HepG2 (cell line): Measurements from ENCODE around the gene PTCD3. TPM values are rescaled to one million over a fixed set of nuclear protein-coding genes. Genes with fewer than 3 reads are reported as not detected.
A peak's percentile ranks its signal among the peaks of the same experiment; 100 is the strongest.

ENCODE experiments used
- DNMT3B ChIP-seq: conservative IDR thresholded peaks from 2 replicates; pipeline ENCODE4 v1.6.1; 2016; ENCODE audit warnings: missing biosample characterization, control low read depth
- KLF6 ChIP-seq: IDR thresholded peaks from 2 replicates; pipeline ENCODE4 v1.8.0; 2016; ENCODE audit warnings: missing biosample characterization, missing genetic modification reagents
- LCORL ChIP-seq, 2 experiments: fragments of 450-650 bp in 1 of 2; sonication (generic) in 1 of 2; formaldehyde crosslinking in 1 of 2; IDR thresholded peaks; 2 replicates each; pipeline versions ENCODE4 v1.5.0 to v1.6.1; 2017 to 2020; ENCODE audit warnings: antibody characterized with exemption in 1 of 2, missing genetic modification reagents in 1 of 2
- SMAD9 ChIP-seq: sonication (generic); formaldehyde crosslinking; IDR thresholded peaks from 2 replicates; pipeline ENCODE4 v1.5.1; 2020; ENCODE audit warnings: mild to moderate bottlenecking, missing genetic modification reagents
- ZNF746 ChIP-seq: sonication (generic); formaldehyde crosslinking; IDR thresholded peaks from 2 replicates; pipeline ENCODE4 v1.8.0; 2022; ENCODE audit warnings: mild to moderate bottlenecking, missing genetic modification reagents
- polyA plus RNA-seq, 8 experiments: library from polyadenylated mRNA; depleted of rRNA in 3 of 8; stranded (reverse) in 7 of 8; unstranded in 1 of 8; fragments of >200 nt; fragmentation: Illumina TruSeq in 4 of 8; extraction: Trizol in 4 of 8; gene quantifications; 2 replicates each; pipeline versions ENCODE4 v1.2.1 to v1.2.3, GENCODE V29; 2011 to 2016; ENCODE audit warnings: low read depth in 4 of 8, missing spikeins in 1 of 8, mixed read lengths in 1 of 8; ENCODE audit not compliant: insufficient read depth in 1 of 8
- total RNA-seq, 5 experiments: library from RNA; depleted of rRNA; stranded (reverse); fragments of >200 nt; fragmentation: Illumina TruSeq; extraction: Trizol; gene quantifications; 2 replicates each; pipeline ENCODE4 v1.2.3, GENCODE V29; 2016; ENCODE audit warnings: low read depth in 1 of 5
- TF ChIP-seq, protein P1 (sequence below): IDR thresholded peaks from 2 replicates; pipeline ENCODE4 v1.6.1; 2012; ENCODE audit warnings: inconsistent platforms
- TF ChIP-seq, protein P2 (sequence below): sonication (generic); formaldehyde crosslinking; IDR thresholded peaks from 2 replicates; pipeline ENCODE4 v1.9.0; 2022; ENCODE audit warnings: missing genetic modification reagents, mild to moderate bottlenecking, borderline replicate concordance
- TF ChIP-seq, protein P3 (sequence below): sonication (generic); formaldehyde crosslinking; IDR thresholded peaks from 2 replicates; pipeline ENCODE4 v1.4.0; 2020; ENCODE audit warnings: missing genetic modification reagents
- TF ChIP-seq, protein P4 (sequence below): sonication (generic); formaldehyde crosslinking; IDR thresholded peaks from 2 replicates; pipeline ENCODE4 v1.5.0; 2020; ENCODE audit warnings: missing genetic modification reagents
- TF ChIP-seq, protein P5 (sequence below): sonication (generic); formaldehyde crosslinking; IDR thresholded peaks from 2 replicates; pipeline ENCODE4 v1.4.0; 2020; ENCODE audit warnings: mild to moderate bottlenecking, missing genetic modification reagents, borderline replicate concordance

The PTCD3 gene
- total and polyA plus RNA-seq, 2 of the 13 experiments (the other 11 are each of a cell fraction or from before 2014, with no cell fraction given), result 124 to 309 TPM

DNA sequence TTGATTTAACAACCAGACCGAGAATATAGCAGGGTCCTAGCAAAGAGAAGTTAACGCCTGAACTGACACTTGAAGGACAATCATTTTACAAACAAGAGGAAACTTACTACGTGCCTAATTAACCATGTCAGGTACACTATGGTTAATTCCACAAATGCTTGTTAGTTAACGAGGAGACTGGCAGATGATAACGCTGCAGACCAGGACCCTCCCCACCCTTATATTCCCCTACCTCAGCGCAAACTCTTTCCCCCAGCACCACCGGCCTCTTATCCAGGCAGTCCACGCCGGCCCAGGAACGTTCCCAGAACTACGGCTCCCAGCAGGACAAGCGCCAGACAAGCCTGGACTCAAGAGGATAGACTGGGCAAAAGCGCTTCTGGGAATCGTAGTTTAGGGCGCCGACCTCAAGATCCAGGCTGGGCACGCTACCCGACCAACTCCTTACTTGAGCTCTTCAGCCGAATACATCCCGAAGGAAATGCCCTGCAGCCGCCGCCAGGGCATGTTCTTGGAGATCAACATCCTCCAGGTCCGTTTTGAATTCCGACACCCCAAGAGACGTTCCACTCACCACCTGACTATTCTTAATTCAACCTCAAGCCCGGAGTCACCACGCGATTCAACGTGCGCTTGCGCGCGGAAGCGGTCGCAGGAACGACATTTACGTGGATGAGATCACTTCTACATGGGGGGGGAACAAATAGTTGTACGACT lies 625 bp upstream of the PTCD3 start, which contains the start of gene POLR1A (continued):
- TF ChIP-seq, protein P1, sequence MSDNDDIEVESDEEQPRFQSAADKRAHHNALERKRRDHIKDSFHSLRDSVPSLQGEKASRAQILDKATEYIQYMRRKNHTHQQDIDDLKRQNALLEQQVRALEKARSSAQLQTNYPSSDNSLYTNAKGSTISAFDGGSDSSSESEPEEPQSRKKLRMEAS, result no peak; the same call in none of the 2 replicates
- TF ChIP-seq, protein P2, sequence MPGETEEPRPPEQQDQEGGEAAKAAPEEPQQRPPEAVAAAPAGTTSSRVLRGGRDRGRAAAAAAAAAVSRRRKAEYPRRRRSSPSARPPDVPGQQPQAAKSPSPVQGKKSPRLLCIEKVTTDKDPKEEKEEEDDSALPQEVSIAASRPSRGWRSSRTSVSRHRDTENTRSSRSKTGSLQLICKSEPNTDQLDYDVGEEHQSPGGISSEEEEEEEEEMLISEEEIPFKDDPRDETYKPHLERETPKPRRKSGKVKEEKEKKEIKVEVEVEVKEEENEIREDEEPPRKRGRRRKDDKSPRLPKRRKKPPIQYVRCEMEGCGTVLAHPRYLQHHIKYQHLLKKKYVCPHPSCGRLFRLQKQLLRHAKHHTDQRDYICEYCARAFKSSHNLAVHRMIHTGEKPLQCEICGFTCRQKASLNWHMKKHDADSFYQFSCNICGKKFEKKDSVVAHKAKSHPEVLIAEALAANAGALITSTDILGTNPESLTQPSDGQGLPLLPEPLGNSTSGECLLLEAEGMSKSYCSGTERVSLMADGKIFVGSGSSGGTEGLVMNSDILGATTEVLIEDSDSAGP (CRISPR knock-in tag), result no peak
- TF ChIP-seq DNMT3B (CRISPR knock-in tag) (no peak), KLF6 (CRISPR knock-in tag) (0 out of 2 replicates have a peak, but pooled peaks have one; percentile 19), SMAD9 (no peak), ZNF746 (CRISPR knock-in tag) (no peak), LCORL (IDR thresholded peaks at IDR 0.05) (no peak), LCORL (CRISPR knock-in tag; IDR thresholded peaks at IDR 0.05) (no peak)
- TF ChIP-seq, protein P3, sequence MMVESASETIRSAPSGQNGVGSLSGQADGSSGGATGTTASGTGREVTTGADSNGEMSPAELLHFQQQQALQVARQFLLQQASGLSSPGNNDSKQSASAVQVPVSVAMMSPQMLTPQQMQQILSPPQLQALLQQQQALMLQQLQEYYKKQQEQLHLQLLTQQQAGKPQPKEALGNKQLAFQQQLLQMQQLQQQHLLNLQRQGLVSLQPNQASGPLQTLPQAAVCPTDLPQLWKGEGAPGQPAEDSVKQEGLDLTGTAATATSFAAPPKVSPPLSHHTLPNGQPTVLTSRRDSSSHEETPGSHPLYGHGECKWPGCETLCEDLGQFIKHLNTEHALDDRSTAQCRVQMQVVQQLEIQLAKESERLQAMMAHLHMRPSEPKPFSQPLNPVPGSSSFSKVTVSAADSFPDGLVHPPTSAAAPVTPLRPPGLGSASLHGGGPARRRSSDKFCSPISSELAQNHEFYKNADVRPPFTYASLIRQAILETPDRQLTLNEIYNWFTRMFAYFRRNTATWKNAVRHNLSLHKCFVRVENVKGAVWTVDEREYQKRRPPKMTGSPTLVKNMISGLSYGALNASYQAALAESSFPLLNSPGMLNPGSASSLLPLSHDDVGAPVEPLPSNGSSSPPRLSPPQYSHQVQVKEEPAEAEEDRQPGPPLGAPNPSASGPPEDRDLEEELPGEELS, result no peak
- TF ChIP-seq, protein P4, sequence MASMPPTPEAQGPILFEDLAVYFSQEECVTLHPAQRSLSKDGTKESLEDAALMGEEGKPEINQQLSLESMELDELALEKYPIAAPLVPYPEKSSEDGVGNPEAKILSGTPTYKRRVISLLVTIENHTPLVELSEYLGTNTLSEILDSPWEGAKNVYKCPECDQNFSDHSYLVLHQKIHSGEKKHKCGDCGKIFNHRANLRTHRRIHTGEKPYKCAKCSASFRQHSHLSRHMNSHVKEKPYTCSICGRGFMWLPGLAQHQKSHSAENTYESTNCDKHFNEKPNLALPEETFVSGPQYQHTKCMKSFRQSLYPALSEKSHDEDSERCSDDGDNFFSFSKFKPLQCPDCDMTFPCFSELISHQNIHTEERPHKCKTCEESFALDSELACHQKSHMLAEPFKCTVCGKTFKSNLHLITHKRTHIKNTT (CRISPR knock-in tag), result no peak
- TF ChIP-seq, protein P5, sequence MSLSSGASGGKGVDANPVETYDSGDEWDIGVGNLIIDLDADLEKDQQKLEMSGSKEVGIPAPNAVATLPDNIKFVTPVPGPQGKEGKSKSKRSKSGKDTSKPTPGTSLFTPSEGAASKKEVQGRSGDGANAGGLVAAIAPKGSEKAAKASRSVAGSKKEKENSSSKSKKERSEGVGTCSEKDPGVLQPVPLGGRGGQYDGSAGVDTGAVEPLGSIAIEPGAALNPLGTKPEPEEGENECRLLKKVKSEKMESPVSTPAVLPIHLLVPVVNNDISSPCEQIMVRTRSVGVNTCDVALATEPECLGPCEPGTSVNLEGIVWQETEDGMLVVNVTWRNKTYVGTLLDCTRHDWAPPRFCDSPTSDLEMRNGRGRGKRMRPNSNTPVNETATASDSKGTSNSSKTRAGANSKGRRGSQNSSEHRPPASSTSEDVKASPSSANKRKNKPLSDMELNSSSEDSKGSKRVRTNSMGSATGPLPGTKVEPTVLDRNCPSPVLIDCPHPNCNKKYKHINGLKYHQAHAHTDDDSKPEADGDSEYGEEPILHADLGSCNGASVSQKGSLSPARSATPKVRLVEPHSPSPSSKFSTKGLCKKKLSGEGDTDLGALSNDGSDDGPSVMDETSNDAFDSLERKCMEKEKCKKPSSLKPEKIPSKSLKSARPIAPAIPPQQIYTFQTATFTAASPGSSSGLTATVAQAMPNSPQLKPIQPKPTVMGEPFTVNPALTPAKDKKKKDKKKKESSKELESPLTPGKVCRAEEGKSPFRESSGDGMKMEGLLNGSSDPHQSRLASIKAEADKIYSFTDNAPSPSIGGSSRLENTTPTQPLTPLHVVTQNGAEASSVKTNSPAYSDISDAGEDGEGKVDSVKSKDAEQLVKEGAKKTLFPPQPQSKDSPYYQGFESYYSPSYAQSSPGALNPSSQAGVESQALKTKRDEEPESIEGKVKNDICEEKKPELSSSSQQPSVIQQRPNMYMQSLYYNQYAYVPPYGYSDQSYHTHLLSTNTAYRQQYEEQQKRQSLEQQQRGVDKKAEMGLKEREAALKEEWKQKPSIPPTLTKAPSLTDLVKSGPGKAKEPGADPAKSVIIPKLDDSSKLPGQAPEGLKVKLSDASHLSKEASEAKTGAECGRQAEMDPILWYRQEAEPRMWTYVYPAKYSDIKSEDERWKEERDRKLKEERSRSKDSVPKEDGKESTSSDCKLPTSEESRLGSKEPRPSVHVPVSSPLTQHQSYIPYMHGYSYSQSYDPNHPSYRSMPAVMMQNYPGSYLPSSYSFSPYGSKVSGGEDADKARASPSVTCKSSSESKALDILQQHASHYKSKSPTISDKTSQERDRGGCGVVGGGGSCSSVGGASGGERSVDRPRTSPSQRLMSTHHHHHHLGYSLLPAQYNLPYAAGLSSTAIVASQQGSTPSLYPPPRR (CRISPR knock-in tag), result no peak
